ENCODE measurements around the gene SYT5. TPM values are rescaled to one million over a fixed set of nuclear protein-coding genes. Genes with fewer than 3 reads are reported as not detected.

The SYT5 gene
- total and polyA plus RNA-seq, 10 of the 15 experiments (the other 5 are each of a cell fraction or from before 2014, with no cell fraction given) = 0.04 to 0.79 (median 0.26) TPM; not detected in 7

DNA sequence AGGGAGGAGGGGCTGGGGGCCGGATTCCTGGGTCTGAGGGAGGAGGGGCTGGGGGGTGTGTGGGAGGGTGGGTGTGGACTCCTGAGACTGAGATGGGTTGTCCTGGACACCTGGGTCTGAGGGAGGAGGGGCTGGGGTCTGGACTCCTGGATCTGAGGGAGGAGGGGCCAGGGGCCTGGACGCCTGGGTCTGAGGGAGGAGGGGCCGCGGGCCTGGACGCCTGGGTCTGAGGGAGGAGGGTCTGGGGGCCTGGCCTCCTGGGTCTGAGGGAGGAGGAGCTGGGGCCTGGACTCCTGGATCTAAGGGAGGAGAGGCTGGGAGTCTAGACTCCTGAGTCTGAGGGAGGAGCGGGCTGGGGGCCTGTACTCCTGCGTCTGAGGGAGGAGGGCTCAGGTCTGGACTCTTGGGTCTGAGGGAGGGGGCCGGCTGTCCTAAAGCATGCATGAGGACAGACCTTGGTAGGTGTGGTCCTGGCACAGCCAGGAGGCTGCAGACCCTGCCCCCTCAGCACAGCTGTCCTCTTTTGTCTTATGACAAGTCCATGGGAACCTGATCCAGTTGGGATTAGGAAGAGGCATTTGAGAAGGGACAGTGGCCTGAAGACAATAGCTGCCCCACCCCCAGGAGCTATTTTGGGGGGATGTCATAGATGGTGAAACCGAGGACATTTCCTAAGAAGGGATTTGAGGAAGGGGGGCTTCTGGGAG, 32.4 kb downstream of the SYT5 start:
- 27% methylated on average over 3 of the region's 9 CpGs for WGBS (ENCODE audit: insufficient coverage, insufficient replicate concordance, low lambda C conversion rate, missing lambda C conversion rate)
- ChIA-PET CTCF (interaction anchor here (0.6 to 2.0 kb wide), 4 partner anchors 13 to 356 kb away, joined by 3 to 11 read pairs (median 5); no protein-coding TSS in a partner anchor), POLR2A (no interaction called here), RAD21 (ENCODE audit: unreplicated experiment) (interaction anchor here (0.6 kb wide), 1 partner anchor 14 kb away, joined by 3 read pairs; no protein-coding TSS in a partner anchor), SMC1A (ENCODE audit: uncharacterized antibody, unreplicated experiment) (no interaction called here)
- Histone ChIP-seq H4K20me1 (ENCODE audit: control insufficient read depth, insufficient read depth) (no peaks in the 10 kb centered on the region), H3K4me2 (ENCODE audit: control insufficient read depth, insufficient read depth) (no peak overlapping the region), H3K27ac (ENCODE audit: control insufficient read depth, insufficient read depth) (no peak overlapping the region), H3K79me2 (ENCODE audit: control insufficient read depth, insufficient read depth, low read length) (no peaks in the 10 kb centered on the region), H3K9ac (ENCODE audit: control insufficient read depth, insufficient read depth, low read length) (no peak overlapping the region), H3K36me3 (ENCODE audit: control insufficient read depth in 2 of 2, insufficient read depth in 2 of 2, low read length in 1 of 2) (no peaks in the 10 kb centered on the region), H3K4me1 (ENCODE audit: control insufficient read depth, insufficient read depth, low read length) (no peaks in the 10 kb centered on the region), H2AFZ (ENCODE audit: control insufficient read depth, low read depth, low read length) (no peak overlapping the region), H3K4me3 (no peak overlapping the region), H3K27me3 (replicated peaks in 1 of 2; ENCODE audit: control insufficient read depth in 2 of 2, insufficient read depth in 2 of 2, low read length in 1 of 2) (no peaks in the 10 kb centered on the region; a peak in 2 of 4 replicates), H3K9me3 (replicated peaks; ENCODE audit: control insufficient read depth, insufficient read depth, low read length) (no peaks in the 10 kb centered on the region; the same call in 2 of the 3 replicates)
- TF ChIP-seq JUNB (IDR thresholded peaks at IDR 0.05) (no peak), RB1 (IDR thresholded peaks at IDR 0.05; ENCODE audit: borderline replicate concordance) (no peak), SREBF2 (IDR thresholded peaks at IDR 0.05; ENCODE audit: low read length) (no peak), ASH2L (IDR thresholded peaks at IDR 0.05; ENCODE audit: borderline replicate concordance, low read depth) (no peak)
- no peak for DNase-seq (ENCODE audit: low read depth, low spot score)
- no TSS peak for BruUV-seq (replicated peaks)
- in situ Hi-C loops (cut with MboI) = no loop called here
- no peak for FAIRE-seq
- intact Hi-C loops (cut with micrococcal nuclease; ENCODE audit: unreplicated experiment) = no loop called here
- ATAC-seq = no peak

DNA sequence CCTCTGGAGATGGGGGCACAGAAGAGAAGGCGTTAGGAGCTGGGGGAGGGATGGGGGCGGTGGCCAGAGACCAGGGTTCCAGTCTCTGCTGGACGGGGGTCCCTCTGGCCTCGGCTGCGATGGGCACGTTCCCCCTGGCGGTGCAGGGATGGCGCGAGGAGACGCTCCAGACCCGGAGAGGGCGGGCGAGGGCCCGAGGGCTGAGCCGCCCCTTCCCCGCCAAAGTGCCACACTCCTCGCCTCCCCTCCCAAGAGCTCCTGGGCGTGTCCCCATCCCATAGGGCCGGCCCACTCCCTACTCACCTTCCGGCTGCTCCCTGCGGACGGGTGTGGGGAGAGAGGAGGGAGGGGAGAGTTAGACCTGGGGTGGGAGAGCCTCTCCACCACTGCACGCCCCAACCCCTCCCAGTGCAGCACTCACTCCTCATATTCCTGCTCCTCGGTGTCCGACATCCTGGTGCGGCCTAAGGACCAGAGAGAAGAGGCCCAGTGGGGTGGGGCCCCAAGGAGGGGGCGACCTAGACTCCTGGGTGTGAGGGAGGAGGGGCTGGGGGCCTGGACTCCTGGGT, 33.3 kb downstream of the SYT5 start:
- H3K9ac ChIP-seq (ENCODE audit: control insufficient read depth, insufficient read depth, low read length) = no peak overlapping the region
- ChIA-PET SMC1A (ENCODE audit: uncharacterized antibody, unreplicated experiment) (no interaction called here), CTCF (interaction anchor here (0.6 to 2.0 kb wide), 6 partner anchors 11 to 357 kb away, joined by 3 to 11 read pairs (median 3); no protein-coding TSS in a partner anchor), POLR2A (no interaction called here), RAD21 (ENCODE audit: unreplicated experiment) (interaction anchor here (0.6 to 1.3 kb wide), 2 partner anchors 13 to 485 kb away, joined by 3 read pairs; no protein-coding TSS in a partner anchor)
- H3K4me3 ChIP-seq = no peak overlapping the region
- no TSS peak for BruUV-seq (replicated peaks)
- ATAC-seq (peak; percentile 19; the same call in 2 of the 3 replicates), DNase-seq (ENCODE audit: low read depth, low spot score) (no peak), FAIRE-seq (no peak)
- H3K27me3 ChIP-seq (replicated peaks in 1 of 2; ENCODE audit: control insufficient read depth in 2 of 2, insufficient read depth in 2 of 2, low read length in 1 of 2) = no peaks in the 10 kb centered on the region; a peak in 2 of 4 replicates
- no peaks in the 10 kb centered on the region for H3K79me2 ChIP-seq (ENCODE audit: control insufficient read depth, insufficient read depth, low read length)
- H3K4me1 ChIP-seq (ENCODE audit: control insufficient read depth, insufficient read depth, low read length) = no peaks in the 10 kb centered on the region
- in situ Hi-C loops (cut with MboI) (no loop called here), intact Hi-C loops (cut with micrococcal nuclease; ENCODE audit: unreplicated experiment) (no loop called here)
- H4K20me1 ChIP-seq (ENCODE audit: control insufficient read depth, insufficient read depth) = no peaks in the 10 kb centered on the region
- no peak overlapping the region for H3K27ac ChIP-seq (ENCODE audit: control insufficient read depth, insufficient read depth)
- H3K9me3 ChIP-seq (replicated peaks; ENCODE audit: control insufficient read depth, insufficient read depth, low read length) = no peaks in the 10 kb centered on the region; the same call in 2 of the 3 replicates
- WGBS (ENCODE audit: insufficient coverage, insufficient replicate concordance, low lambda C conversion rate, missing lambda C conversion rate) = 30% methylated on average over 9 of the region's 27 CpGs
- H3K4me2 ChIP-seq (ENCODE audit: control insufficient read depth, insufficient read depth) = no peak overlapping the region
- H2AFZ ChIP-seq (ENCODE audit: control insufficient read depth, low read depth, low read length) = no peak overlapping the region
- H3K36me3 ChIP-seq (ENCODE audit: control insufficient read depth in 2 of 2, insufficient read depth in 2 of 2, low read length in 1 of 2) = no peaks in the 10 kb centered on the region
- TF ChIP-seq ATF7 (IDR thresholded peaks at IDR 0.05; ENCODE audit: low read depth) (no peak), YY1 (IDR thresholded peaks at IDR 0.05; ENCODE audit: low read depth, low read length) (no peak), NFXL1 (IDR thresholded peaks at IDR 0.05; ENCODE audit: borderline replicate concordance) (no peak), BRCA1 (IDR thresholded peaks at IDR 0.05; ENCODE audit: low read depth, low read length) (no peak), ZNF384 (IDR thresholded peaks at IDR 0.05; ENCODE audit: borderline replicate concordance, low read depth, low read length) (no peak), ZNF274 (IDR thresholded peaks at IDR 0.05; ENCODE audit: insufficient read depth, insufficient read length) (no peak), SUZ12 (IDR thresholded peaks at IDR 0.05; ENCODE audit: unreplicated experiment) (no peak), ZNF217 (IDR thresholded peaks at IDR 0.05) (no peak), GATAD2B (conservative IDR thresholded peaks at IDR 0.05; ENCODE audit: low read depth) (no peak)
- TF ChIP-seq, protein P1, sequence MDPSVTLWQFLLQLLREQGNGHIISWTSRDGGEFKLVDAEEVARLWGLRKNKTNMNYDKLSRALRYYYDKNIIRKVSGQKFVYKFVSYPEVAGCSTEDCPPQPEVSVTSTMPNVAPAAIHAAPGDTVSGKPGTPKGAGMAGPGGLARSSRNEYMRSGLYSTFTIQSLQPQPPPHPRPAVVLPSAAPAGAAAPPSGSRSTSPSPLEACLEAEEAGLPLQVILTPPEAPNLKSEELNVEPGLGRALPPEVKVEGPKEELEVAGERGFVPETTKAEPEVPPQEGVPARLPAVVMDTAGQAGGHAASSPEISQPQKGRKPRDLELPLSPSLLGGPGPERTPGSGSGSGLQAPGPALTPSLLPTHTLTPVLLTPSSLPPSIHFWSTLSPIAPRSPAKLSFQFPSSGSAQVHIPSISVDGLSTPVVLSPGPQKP (IDR thresholded peaks at IDR 0.05; ENCODE audit: low read depth, low read length) = no peak
